Endothelial cell of umbilical vein (primary cell): ENCODE measurements around the gene PSTPIP1. TPM values are rescaled to one million over a fixed set of nuclear protein-coding genes. Genes with fewer than 3 reads are reported as not detected.

Experiments
- BruUV-seq: library from RNA; stranded (reverse); fragments of 400-500 nt; replicated peaks from 2 replicates; lab custom pipeline; 2021; lab: Mats Ljungman, UMichigan
- CTCF ChIA-PET: fragments of 300-600, 350-600 bp; sonication (Branson Sonifier 250); formaldehyde crosslinking; loops from one replicate; lab custom pipeline; 2021; ENCODE audit warnings: antibody characterized with exemption, inconsistent platforms; lab: Charles Lee
- POLR2A ChIA-PET: fragments of 300-600, 350-600 bp; sonication (Branson Sonifier 250); formaldehyde crosslinking; loops from one replicate; lab custom pipeline; 2021; ENCODE audit warnings: antibody characterized with exemption, inconsistent platforms; lab: Charles Lee
- DNase-seq: peaks from one replicate; pipeline ENCODE4 v3.0.0-alpha.2; 2011; ENCODE audit warnings: low read depth, low spot score
- FAIRE-seq: peaks from 2 replicates; lab custom pipeline; 2011; peaks lifted over from hg19 to GRCh38; lab: Jason Lieb, UNC
- H2AFZ ChIP-seq: 2 replicates; pipeline ENCODE4 v1.6.0; 2012; ENCODE audit warnings: low read depth, low read length, control low read depth, inconsistent platforms
- H3K27ac ChIP-seq: 2 replicates; pipeline ENCODE4 v1.5.1; 2011; ENCODE audit warnings: low read depth, mild to moderate bottlenecking, control low read depth, low read length, moderate library complexity; ENCODE audit not compliant: insufficient read depth
- H3K27me3 ChIP-seq, 2 experiments: 2 replicates each; pipeline versions ENCODE4 v1.6.0 to v1.6.1; 2011; ENCODE audit warnings: low read length in 2 of 2, mixed read lengths in 1 of 2; ENCODE audit not compliant: control insufficient read depth in 2 of 2, insufficient read depth in 2 of 2
- H3K36me3 ChIP-seq, 2 experiments: 2 replicates in 1 of 2; 3 replicates in 1 of 2; pipeline ENCODE4 v1.5.1; 2011; ENCODE audit warnings: low read length in 2 of 2, mild to moderate bottlenecking in 1 of 2, moderate library complexity in 1 of 2; ENCODE audit not compliant: control insufficient read depth in 2 of 2, insufficient read depth in 2 of 2; ENCODE audit errors: extremely low read depth in 1 of 2
- H3K4me1 ChIP-seq: 3 replicates; pipeline ENCODE4 v1.5.1; 2011; ENCODE audit warnings: mild to moderate bottlenecking, low read length; ENCODE audit not compliant: control insufficient read depth, insufficient read depth; ENCODE audit errors: extremely low read depth
- H3K4me2 ChIP-seq: 2 replicates; pipeline ENCODE4 v1.6.1; 2011; ENCODE audit warnings: low read length, control low read depth, mixed read lengths; ENCODE audit not compliant: insufficient read depth
- H3K4me3 ChIP-seq, 3 experiments: fragments of 200-600 bp in 1 of 3; sonication (generic), shearing (Covaris generic) in 1 of 3; replicated peaks in 1 of 3; 2 replicates each; pipeline ENCODE4 v1.5.1; 2011 to 2016; ENCODE audit warnings: control low read depth in 3 of 3, low read length in 3 of 3, mild to moderate bottlenecking in 2 of 3, inconsistent platforms in 1 of 3, low read depth in 1 of 3, moderate library complexity in 1 of 3; ENCODE audit not compliant: insufficient read depth in 1 of 3
- H3K79me2 ChIP-seq: 2 replicates; pipeline ENCODE4 v1.6.0; 2012; ENCODE audit warnings: low read length, inconsistent platforms; ENCODE audit not compliant: control insufficient read depth, insufficient read depth
- H3K9ac ChIP-seq: replicated peaks from 2 replicates; pipeline ENCODE3; 2011; ENCODE audit warnings: low read length, control low read depth; ENCODE audit not compliant: insufficient read depth; ENCODE audit errors: extremely low read depth
- H3K9me1 ChIP-seq: replicated peaks from 3 replicates; pipeline ENCODE4 v1.6.0; 2011; ENCODE audit warnings: mild to moderate bottlenecking, low read length; ENCODE audit not compliant: control insufficient read depth, insufficient read depth; ENCODE audit errors: extremely low read depth
- H3K9me3 ChIP-seq: replicated peaks from 2 replicates; pipeline ENCODE4 v1.5.1; 2012; ENCODE audit warnings: low read length, inconsistent platforms; ENCODE audit not compliant: control insufficient read depth, insufficient read depth
- H4K20me1 ChIP-seq: replicated peaks from 2 replicates; pipeline ENCODE3; 2011; ENCODE audit warnings: mild to moderate bottlenecking, low read length; ENCODE audit not compliant: control insufficient read depth, insufficient read depth; ENCODE audit errors: extremely low read depth
- EZH2 ChIP-seq: IDR thresholded peaks from 2 replicates; pipeline ENCODE4 v1.6.1; 2012; ENCODE audit warnings: borderline replicate concordance, low read depth, mild to moderate bottlenecking, moderate library complexity, low read length, inconsistent platforms; ENCODE audit not compliant: severe bottlenecking
- FOS ChIP-seq: IDR thresholded peaks from 2 replicates; pipeline ENCODE4 v1.6.1; 2011; ENCODE audit warnings: mild to moderate bottlenecking, low read length, moderate library complexity, borderline replicate concordance; ENCODE audit not compliant: insufficient read depth
- GATA2 ChIP-seq: IDR thresholded peaks from 2 replicates; pipeline ENCODE4 v1.7.0; 2011; ENCODE audit warnings: low read depth, mild to moderate bottlenecking, moderate library complexity, mixed read lengths, low read length; ENCODE audit not compliant: insufficient read length, insufficient read depth
- JUN ChIP-seq: IDR thresholded peaks from 2 replicates; pipeline ENCODE4 v1.6.1; 2011; ENCODE audit warnings: borderline replicate concordance, low read depth; ENCODE audit not compliant: insufficient read length, insufficient read depth
- POLR2A ChIP-seq: IDR thresholded peaks from 2 replicates; pipeline ENCODE4 v1.6.1; 2012; ENCODE audit warnings: low read depth, mild to moderate bottlenecking, control low read depth, low read length
- dilution Hi-C: fragments of 300-500 bp; cut with MboI; formaldehyde crosslinking; loops from one replicate; pipeline ENCODE4 v1.15.0; 2019; ENCODE audit warnings: low sequenced_read_pairs; ENCODE audit not compliant: extremely low pct_ligation_motif_present
- intact Hi-C: fragments of 100-400 bp; cut with micrococcal nuclease; formaldehyde crosslinking; loops from one replicate; pipeline ENCODE4 v1.10.0; 2022
- polyA plus RNA-seq, 4 experiments: library from polyadenylated mRNA; depleted of rRNA in 3 of 4; stranded (reverse) in 3 of 4; unstranded in 1 of 4; fragments of >200 nt; gene quantifications; 2 replicates each; pipeline versions ENCODE4 v1.2.1 to v1.2.3, GENCODE V29; 2011 to 2012; ENCODE audit warnings: missing spikeins in 1 of 4
- total RNA-seq: library from RNA; stranded (reverse); gene quantifications from 2 replicates; pipeline ENCODE4 v1.2.3, GENCODE V29; 2021
- TF ChIP-seq, protein P1 (sequence below): IDR thresholded peaks from 2 replicates; pipeline ENCODE4 v1.6.1; 2011; ENCODE audit not compliant: insufficient read depth, insufficient read length

The PSTPIP1 gene
- total and polyA plus RNA-seq, 2 donors (not counting 3 experiments of a cell fraction or from before 2014, with no cell fraction given): not detected

DNA sequence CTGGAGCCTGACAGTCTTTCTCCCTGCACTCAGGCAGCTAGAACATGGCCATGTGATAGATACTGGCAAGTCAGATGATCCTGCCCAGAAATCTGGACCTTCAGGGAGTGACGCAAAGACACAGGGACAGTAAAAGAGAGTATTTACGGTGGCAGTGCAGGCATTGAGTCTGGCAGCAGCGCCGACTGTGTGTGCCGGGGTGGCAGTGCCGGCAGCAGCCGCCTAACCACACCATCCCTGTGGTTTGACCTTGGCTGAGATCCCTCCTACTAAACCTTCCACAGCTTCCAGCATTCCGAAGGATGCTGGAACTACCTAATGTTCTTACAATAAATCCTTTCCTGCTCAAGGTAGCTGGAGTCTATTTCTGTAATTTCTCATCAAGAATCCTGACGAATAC is 80.6 kb downstream of the PSTPIP1 start:
- dilution Hi-C loops (no loop called here), intact Hi-C loops (no loop called here)
- TF ChIP-seq GATA2: no peak
- TF ChIP-seq, protein P1, sequence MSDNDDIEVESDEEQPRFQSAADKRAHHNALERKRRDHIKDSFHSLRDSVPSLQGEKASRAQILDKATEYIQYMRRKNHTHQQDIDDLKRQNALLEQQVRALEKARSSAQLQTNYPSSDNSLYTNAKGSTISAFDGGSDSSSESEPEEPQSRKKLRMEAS: no peak
- no peak for TF ChIP-seq FOS
- no peak for DNase-seq
- no TSS peak for BruUV-seq
- no peak overlapping the region for H3K9ac ChIP-seq
- POLR2A ChIA-PET: no interaction called here
- H3K4me1 ChIP-seq: no peaks in the 10 kb centered on the region
- no peaks in the 10 kb centered on the region for H3K9me1 ChIP-seq
- peaks cover under 1% of the 10 kb centered on the region for H3K79me2 ChIP-seq
- H3K9me3 ChIP-seq: no peaks in the 10 kb centered on the region
- no peak overlapping the region for H3K4me2 ChIP-seq
- H3K36me3 ChIP-seq: no peaks in the 10 kb centered on the region
- peaks cover 8 to 9% of the 10 kb centered on the region in 2 experiments for H3K27me3 ChIP-seq
- no peaks in the 10 kb centered on the region for H4K20me1 ChIP-seq
- no peak overlapping the region for H2AFZ ChIP-seq
- H3K4me3 ChIP-seq: no peak overlapping the region
- no peak for FAIRE-seq
- CTCF ChIA-PET: interaction anchor here (0.6 kb wide), 1 partner anchor 514 kb away, joined by 3 read pairs; no protein-coding TSS in a partner anchor
- no peak overlapping the region for H3K27ac ChIP-seq

DNA sequence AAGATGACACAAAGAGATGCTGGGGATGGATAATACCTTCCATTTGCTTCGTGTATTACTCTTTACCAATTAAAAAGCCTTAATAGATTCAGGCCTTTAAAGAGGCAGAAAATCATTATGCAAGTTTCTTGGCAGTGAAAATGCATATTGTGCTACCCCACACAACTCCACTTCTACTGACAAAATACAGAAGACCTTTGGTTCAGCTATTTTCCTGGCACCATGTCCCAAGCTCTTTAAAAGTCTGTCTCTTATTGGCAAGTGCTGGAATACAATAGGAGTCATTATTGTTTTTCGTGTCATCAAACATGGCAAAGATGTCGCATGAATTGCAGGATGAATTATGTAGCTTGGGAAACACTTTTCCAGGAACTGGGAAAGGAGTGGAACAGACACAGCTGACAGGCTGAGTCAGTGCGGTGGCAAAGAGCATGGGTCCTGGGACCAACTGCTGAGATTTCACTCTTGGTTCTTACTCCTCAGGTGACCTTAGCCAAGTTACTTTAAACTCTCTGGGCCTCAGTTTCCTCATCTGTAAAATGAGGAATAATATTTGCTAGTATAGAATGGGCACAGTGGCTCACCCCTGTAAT is 81.5 kb downstream of the PSTPIP1 start:
- H3K9ac ChIP-seq: no peak overlapping the region
- intact Hi-C loops (no loop called here), dilution Hi-C loops (no loop called here)
- no peak overlapping the region for H3K4me2 ChIP-seq
- no peak for DNase-seq
- H3K79me2 ChIP-seq: no peaks in the 10 kb centered on the region
- no peaks in the 10 kb centered on the region for H3K9me3 ChIP-seq
- H3K4me3 ChIP-seq: no peak overlapping the region
- H3K27me3 ChIP-seq: peaks cover 8 to 9% of the 10 kb centered on the region in 2 experiments
- TF ChIP-seq POLR2A: no peak
- no peak for TF ChIP-seq JUN
- TF ChIP-seq EZH2: no peak
- TF ChIP-seq FOS: no peak
- no peak for TF ChIP-seq GATA2
- no peak overlapping the region for H3K27ac ChIP-seq
- H4K20me1 ChIP-seq: no peaks in the 10 kb centered on the region
- no peak overlapping the region for H2AFZ ChIP-seq
- H3K9me1 ChIP-seq: no peaks in the 10 kb centered on the region
- no TSS peak for BruUV-seq
- no peaks in the 10 kb centered on the region for H3K36me3 ChIP-seq
- no peak for FAIRE-seq
- ChIA-PET CTCF (no interaction called here), POLR2A (no interaction called here)
- no peaks in the 10 kb centered on the region for H3K4me1 ChIP-seq
